A549 (cell line): Measurements from ENCODE around the gene SOD3. TPM values are rescaled to one million over a fixed set of nuclear protein-coding genes. Genes with fewer than 3 reads are reported as not detected.

ENCODE experiments used
- ATAC-seq, 2 experiments: fragments of 200-7000 bp in 1 of 2; fragments of >200 bp in 1 of 2; cut with Nextera tagmentation in 1 of 2; cut with Tn5 transposase in 1 of 2; 3 replicates each; pipeline versions ENCODE4 v1.8.0 to v1.9.1; 2018 to 2020; ENCODE audit warnings: mild to moderate bottlenecking in 1 of 2, moderate library complexity in 1 of 2
- CTCF ChIA-PET: fragments of 300-600 bp; sonication (Branson Sonifier 250); formaldehyde crosslinking; extraction: SDS; loops from one replicate; lab custom pipeline; 2021; ENCODE audit warnings: antibody characterized with exemption, inconsistent platforms; lab: Yijun Ruan, JAX
- POLR2A ChIA-PET: fragments of 350-600 bp; formaldehyde crosslinking; extraction: SDS; loops from one replicate; lab custom pipeline; 2021; ENCODE audit warnings: antibody characterized with exemption, inconsistent platforms; lab: Yijun Ruan, JAX
- DNase-seq, 2 experiments: peaks; one replicate each; pipeline versions ENCODE4 v3.0.0 to v3.0.0-alpha.2; 2011 to 2016; ENCODE audit warnings: low read depth in 1 of 2, low spot score in 1 of 2
- FAIRE-seq: peaks from 2 replicates; lab custom pipeline; 2011; peaks lifted over from hg19 to GRCh38; lab: Jason Lieb, UNC
- H3K27ac ChIP-seq, 2 experiments: fragments of >200 bp; sonication (Bioruptor Twin); formaldehyde crosslinking; 3 replicates each; pipeline ENCODE4 v1.5.1; 2016 to 2017
- H3K4me1 ChIP-seq: fragments of >200 bp; sonication (Bioruptor Twin); formaldehyde crosslinking; 3 replicates; pipeline ENCODE4 v1.6.1; 2016
- H3K4me2 ChIP-seq: fragments of >200 bp; sonication (Bioruptor Twin); formaldehyde crosslinking; 3 replicates; pipeline ENCODE4 v1.6.1; 2016
- H3K4me3 ChIP-seq: fragments of >200 bp; sonication (Bioruptor Twin); formaldehyde crosslinking; 3 replicates; pipeline ENCODE4 v1.5.1; 2016
- H3K9me3 ChIP-seq: fragments of >200 bp; sonication (Bioruptor Twin); formaldehyde crosslinking; 3 replicates; pipeline ENCODE4 v1.6.1; 2016
- ATOH8 ChIP-seq: fragments of 250-450 bp; sonication (Bioruptor Pico); IDR thresholded peaks from 2 replicates; pipeline ENCODE4 v1.5.0; 2020; ENCODE audit warnings: low read depth, mild to moderate bottlenecking, moderate library complexity
- CEBPB ChIP-seq, 2 experiments: fragments of >200 bp in 1 of 2; sonication (Bioruptor Twin) in 1 of 2; formaldehyde crosslinking in 1 of 2; IDR thresholded peaks; 2 replicates each; pipeline ENCODE4 v1.6.1; 2012 to 2016
- EHMT2 ChIP-seq: fragments of 200-600 bp; sonication (generic); IDR thresholded peaks from 2 replicates; pipeline ENCODE4 v1.6.1; 2016; ENCODE audit warnings: antibody characterized with exemption, low read depth, mild to moderate bottlenecking, moderate library complexity
- FOSL2 ChIP-seq, 2 experiments: fragments of 450-650 bp in 1 of 2; fragments of >200 bp in 1 of 2; sonication (Bioruptor Twin) in 1 of 2; formaldehyde crosslinking; IDR thresholded peaks; 2 replicates each; pipeline versions ENCODE4 v1.5.0 to v1.6.1; 2016 to 2020; ENCODE audit warnings: mild to moderate bottlenecking in 1 of 2, moderate library complexity in 1 of 2
- HMGXB4 ChIP-seq: fragments of 250-450 bp; sonication (Bioruptor Pico); IDR thresholded peaks from 2 replicates; pipeline ENCODE4 v1.5.0; 2021; ENCODE audit warnings: mild to moderate bottlenecking, moderate library complexity, borderline replicate concordance
- HOXA7 ChIP-seq: fragments of 250-450 bp; sonication (Bioruptor Pico); IDR thresholded peaks from 2 replicates; pipeline ENCODE4 v1.5.0; 2020; ENCODE audit warnings: mild to moderate bottlenecking, moderate library complexity
- JUN ChIP-seq, 2 experiments: fragments of >200 bp; sonication (Bioruptor Twin); formaldehyde crosslinking; IDR thresholded peaks; 2 replicates in 1 of 2; 3 replicates in 1 of 2; pipeline ENCODE4 v1.6.1; 2016 to 2017
- KDM1A ChIP-seq: fragments of 200-600 bp; sonication (generic); IDR thresholded peaks from 2 replicates; pipeline ENCODE4 v1.6.1; 2016; ENCODE audit warnings: low read depth, mild to moderate bottlenecking
- KDM5A ChIP-seq: fragments of 200-600 bp; sonication (generic); IDR thresholded peaks from 2 replicates; pipeline ENCODE4 v1.6.1; 2016; ENCODE audit warnings: antibody characterized with exemption, mild to moderate bottlenecking
- MAFK ChIP-seq: fragments of 450-650 bp; IDR thresholded peaks from 2 replicates; pipeline ENCODE4 v1.6.1; 2014; ENCODE audit not compliant: partially characterized antibody
- MYC ChIP-seq: IDR thresholded peaks from 2 replicates; pipeline ENCODE4 v1.6.1; 2012; ENCODE audit warnings: mild to moderate bottlenecking, inconsistent platforms, low read length, improper control_type of control experiment, borderline replicate concordance
- NFE2L2 ChIP-seq: fragments of 150-350 bp; conservative IDR thresholded peaks from 2 replicates; pipeline ENCODE4 v1.6.1; 2014; ENCODE audit warnings: low read length
- NPAS2 ChIP-seq: fragments of 250-450 bp; sonication (Bioruptor Pico); IDR thresholded peaks from 2 replicates; pipeline ENCODE4 v1.8.0; 2022; ENCODE audit warnings: mild to moderate bottlenecking, moderate library complexity, borderline replicate concordance
- NR3C1 ChIP-seq: fragments of >200 bp; sonication (Bioruptor Twin); formaldehyde crosslinking; IDR thresholded peaks from 3 replicates; pipeline ENCODE4 v1.6.1; 2017
- POLR2A ChIP-seq: IDR thresholded peaks from 2 replicates; pipeline ENCODE4 v1.6.1; 2012; ENCODE audit warnings: mild to moderate bottlenecking, low read length
- POLR2AphosphoS2 ChIP-seq: conservative IDR thresholded peaks from 2 replicates; pipeline ENCODE4 v1.6.1; 2012; ENCODE audit warnings: low read length, improper control_type of control experiment, inconsistent platforms
- REST ChIP-seq: fragments of 200-600 bp; sonication (generic); IDR thresholded peaks from 2 replicates; pipeline ENCODE4 v1.6.1; 2016; ENCODE audit warnings: antibody characterized with exemption, mild to moderate bottlenecking, moderate library complexity
- RFX5 ChIP-seq: fragments of 450-650 bp; IDR thresholded peaks from 2 replicates; pipeline ENCODE4 v1.7.1; 2014; ENCODE audit warnings: antibody characterized with exemption, mild to moderate bottlenecking, moderate library complexity
- TP53 ChIP-seq: fragments of 250-450 bp; sonication (Bioruptor Pico); IDR thresholded peaks from 2 replicates; pipeline ENCODE4 v1.5.0; 2021; ENCODE audit warnings: mild to moderate bottlenecking, moderate library complexity
- ZC3H11A ChIP-seq: fragments of 450-650 bp; IDR thresholded peaks from 2 replicates; pipeline ENCODE4 v1.6.1; 2014; ENCODE audit warnings: antibody characterized with exemption, mild to moderate bottlenecking
- WGBS: methylation state at CpG from one replicate; pipeline ENCODE4 v1.1.6; 2017; ENCODE audit errors: missing lambda C conversion rate; 5-methylcytosine and 5-hydroxymethylcytosine counted together
- polyA plus RNA-seq, 4 experiments: library from polyadenylated mRNA; depleted of rRNA in 3 of 4; stranded (reverse); fragments of >200 nt; fragmentation: RNase III in 1 of 4; extraction: RNeasy Plus Mini Kit Qiagen cat#74134 plus additional on column Dnase treatment in 1 of 4; gene quantifications; 2 replicates in 3 of 4; 3 replicates in 1 of 4; pipeline ENCODE4 v1.2.3, GENCODE V29; 2011 to 2017
- TF ChIP-seq, protein P1 (sequence below): fragments of 150-350 bp; IDR thresholded peaks from 2 replicates; pipeline ENCODE4 v1.6.1; 2014; ENCODE audit warnings: low read depth, mild to moderate bottlenecking, low read length
- TF ChIP-seq, protein P2 (sequence below): fragments of >200 bp; sonication (Bioruptor Twin); formaldehyde crosslinking; IDR thresholded peaks from 3 replicates; pipeline ENCODE4 v1.5.1; 2016

The SOD3 gene
- polyA plus RNA-seq, 2 of the 4 experiments (the other 2 are of a cell fraction): not detected

DNA sequence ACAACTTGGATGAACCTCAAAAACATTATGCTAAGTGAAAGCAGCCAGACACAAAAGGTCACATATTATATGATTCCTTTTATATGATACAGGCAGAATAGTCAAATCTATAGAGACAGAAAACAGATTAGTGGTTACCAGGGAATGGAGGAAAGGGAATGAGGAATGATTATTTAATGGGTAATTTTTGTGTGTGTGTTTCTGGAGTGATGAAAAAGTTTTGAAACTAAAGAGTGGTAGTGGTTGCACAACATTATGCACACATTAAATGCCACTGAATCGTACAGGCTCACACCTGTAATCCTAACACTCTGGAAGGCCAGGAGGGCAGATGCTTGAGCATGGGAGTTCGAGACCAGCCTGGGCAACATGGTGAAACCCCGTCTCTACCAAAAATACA, 19.6 kb upstream of the SOD3 start:
- no peak overlapping the region for H3K4me3 ChIP-seq
- FAIRE-seq (no peak), DNase-seq (no peak)
- POLR2A ChIA-PET: no interaction called here
- TF ChIP-seq NPAS2 (CRISPR knock-in tag) (no peak), EHMT2 (no peak), POLR2AphosphoS2 (no peak), NR3C1 (no peak), NFE2L2 (no peak), REST (no peak), MAFK (no peak), ATOH8 (CRISPR knock-in tag) (no peak), HOXA7 (CRISPR knock-in tag) (no peak), HMGXB4 (CRISPR knock-in tag) (no peak), CEBPB (IDR thresholded peaks at IDR 0.05) (no peak), KDM5A (no peak), POLR2A (no peak)
- TF ChIP-seq, all 56 proteins: peak for 0
- Histone ChIP-seq H3K4me2 (no peak overlapping the region), H3K9me3 (no peaks in the 10 kb centered on the region), H3K4me1 (0 out of 3 replicates have a peak, but pooled peaks cover 3% of the 10 kb centered on the region), H3K27ac (no peak overlapping the region)
- CTCF ChIA-PET: no interaction called here
- WGBS: 21% methylated on average over 3 of the region's 3 CpGs
- ATAC-seq: no peak

DNA sequence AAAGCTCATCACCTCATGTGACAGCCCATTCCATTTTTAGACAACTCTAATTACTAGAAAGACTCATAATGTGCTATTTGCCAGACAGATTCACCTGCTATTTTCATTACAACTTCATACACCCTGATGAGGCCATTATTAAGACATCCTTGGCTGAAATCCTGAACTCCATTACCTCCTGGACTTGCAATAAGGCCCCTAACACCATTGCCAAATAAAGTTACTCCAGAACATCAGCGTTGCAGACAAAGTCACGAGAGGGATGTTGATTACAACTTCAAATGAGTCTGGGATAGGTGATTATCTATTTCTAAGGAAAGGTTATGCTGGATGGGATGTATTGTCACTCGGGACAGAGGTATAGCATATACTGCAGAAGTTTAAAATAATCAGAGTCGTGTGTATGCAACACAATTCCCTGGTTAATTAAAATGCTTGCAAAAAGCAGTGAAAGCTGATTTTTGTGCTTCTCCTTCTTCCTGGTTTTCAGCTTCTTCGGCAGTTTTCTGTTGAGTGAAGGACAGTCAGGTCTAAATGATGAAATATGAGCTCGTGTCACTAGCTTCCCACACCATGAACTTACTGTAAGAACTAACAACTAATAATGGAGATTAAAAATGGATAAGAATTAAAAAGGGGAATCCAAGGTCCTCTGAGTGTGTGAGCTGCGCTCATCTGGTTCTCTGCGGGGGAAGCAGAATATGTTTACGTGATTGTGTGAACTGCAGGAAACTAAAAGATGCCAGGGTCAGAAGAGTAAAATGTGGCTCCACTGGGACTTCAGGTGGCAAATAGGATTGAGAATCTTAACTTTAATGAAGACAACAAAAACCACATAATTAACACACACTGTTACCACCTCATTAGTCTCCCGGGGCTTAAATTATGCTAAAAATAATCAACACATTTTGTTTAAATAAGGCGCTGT, 17.6 kb upstream of the SOD3 start:
- FAIRE-seq (no peak), ATAC-seq (no peak), DNase-seq (no peak)
- Histone ChIP-seq H3K4me3 (no peak overlapping the region), H3K9me3 (no peaks in the 10 kb centered on the region), H3K27ac (no peak overlapping the region), H3K4me2 (no peak overlapping the region), H3K4me1 (0 out of 3 replicates have a peak, but pooled peaks cover 3% of the 10 kb centered on the region)
- ChIA-PET CTCF (no interaction called here), POLR2A (no interaction called here)
- WGBS: 61% methylated on average over 11 of the region's 11 CpGs
- TF ChIP-seq, protein P1, sequence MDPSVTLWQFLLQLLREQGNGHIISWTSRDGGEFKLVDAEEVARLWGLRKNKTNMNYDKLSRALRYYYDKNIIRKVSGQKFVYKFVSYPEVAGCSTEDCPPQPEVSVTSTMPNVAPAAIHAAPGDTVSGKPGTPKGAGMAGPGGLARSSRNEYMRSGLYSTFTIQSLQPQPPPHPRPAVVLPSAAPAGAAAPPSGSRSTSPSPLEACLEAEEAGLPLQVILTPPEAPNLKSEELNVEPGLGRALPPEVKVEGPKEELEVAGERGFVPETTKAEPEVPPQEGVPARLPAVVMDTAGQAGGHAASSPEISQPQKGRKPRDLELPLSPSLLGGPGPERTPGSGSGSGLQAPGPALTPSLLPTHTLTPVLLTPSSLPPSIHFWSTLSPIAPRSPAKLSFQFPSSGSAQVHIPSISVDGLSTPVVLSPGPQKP: no peak
- TF ChIP-seq HMGXB4 (CRISPR knock-in tag) (no peak), RFX5 (no peak), EHMT2 (no peak), MYC (no peak), JUN (IDR thresholded peaks at IDR 0.05) (no peak), ZC3H11A (no peak), TP53 (CRISPR knock-in tag) (no peak), KDM1A (no peak), FOSL2 (IDR thresholded peaks at IDR 0.05) (no peak), FOSL2 (CRISPR knock-in tag; IDR thresholded peaks at IDR 0.05) (no peak), POLR2A (no peak)
- TF ChIP-seq, protein P2, sequence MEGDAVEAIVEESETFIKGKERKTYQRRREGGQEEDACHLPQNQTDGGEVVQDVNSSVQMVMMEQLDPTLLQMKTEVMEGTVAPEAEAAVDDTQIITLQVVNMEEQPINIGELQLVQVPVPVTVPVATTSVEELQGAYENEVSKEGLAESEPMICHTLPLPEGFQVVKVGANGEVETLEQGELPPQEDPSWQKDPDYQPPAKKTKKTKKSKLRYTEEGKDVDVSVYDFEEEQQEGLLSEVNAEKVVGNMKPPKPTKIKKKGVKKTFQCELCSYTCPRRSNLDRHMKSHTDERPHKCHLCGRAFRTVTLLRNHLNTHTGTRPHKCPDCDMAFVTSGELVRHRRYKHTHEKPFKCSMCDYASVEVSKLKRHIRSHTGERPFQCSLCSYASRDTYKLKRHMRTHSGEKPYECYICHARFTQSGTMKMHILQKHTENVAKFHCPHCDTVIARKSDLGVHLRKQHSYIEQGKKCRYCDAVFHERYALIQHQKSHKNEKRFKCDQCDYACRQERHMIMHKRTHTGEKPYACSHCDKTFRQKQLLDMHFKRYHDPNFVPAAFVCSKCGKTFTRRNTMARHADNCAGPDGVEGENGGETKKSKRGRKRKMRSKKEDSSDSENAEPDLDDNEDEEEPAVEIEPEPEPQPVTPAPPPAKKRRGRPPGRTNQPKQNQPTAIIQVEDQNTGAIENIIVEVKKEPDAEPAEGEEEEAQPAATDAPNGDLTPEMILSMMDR: no peak
